Sigmoid colon (tissue), 7 donors: ENCODE measurements around the gene ADA. TPM values are rescaled to one million over a fixed set of nuclear protein-coding genes. Genes with fewer than 3 reads are reported as not detected.

Experiments used
- DNase-seq: peaks from one replicate; pipeline ENCODE4 v3.0.0-alpha.2; 2019
- H3K27ac ChIP-seq, 4 donors: fragments of 200-600 bp; sonication (generic); one replicate each; pipeline ENCODE4 v1.5.1; 2016 to 2019; ENCODE audit warnings: mild to moderate bottlenecking in 1 of 4
- H3K27me3 ChIP-seq, 3 donors: fragments of 200-600 bp; sonication (generic); one replicate each; pipeline ENCODE4 v1.5.1; 2019; ENCODE audit warnings: mild to moderate bottlenecking in 1 of 3
- H3K36me3 ChIP-seq, 4 donors: fragments of 200-600 bp; sonication (generic); one replicate each; pipeline ENCODE4 v1.5.1; 2016 to 2019
- H3K4me1 ChIP-seq, 4 donors: fragments of 200-600 bp; sonication (generic); one replicate each; pipeline ENCODE4 v1.5.1; 2017 to 2019
- H3K4me3 ChIP-seq, 4 donors: fragments of 200-600 bp; sonication (generic); one replicate each; pipeline ENCODE4 v1.5.1; 2017 to 2019; ENCODE audit warnings: mild to moderate bottlenecking in 2 of 4, moderate library complexity in 1 of 4
- H3K9me3 ChIP-seq, 4 donors: fragments of 200-600 bp in 3 of 4; sonication (generic) in 3 of 4; one replicate each; pipeline versions ENCODE4 v1.5.1 to v1.6.1; 2013 to 2019
- CTCF ChIP-seq, 4 experiments: fragments of 450-650 bp in 3 of 4; fragments of 200-600 bp in 1 of 4; IDR thresholded peaks; one replicate each; pipeline ENCODE4 v1.5.1; 2016 to 2019; ENCODE audit warnings: antibody characterized with exemption in 4 of 4, mild to moderate bottlenecking in 3 of 4, moderate library complexity in 2 of 4
- EP300 ChIP-seq, 4 donors: sonication (generic); formaldehyde crosslinking; IDR thresholded peaks; one replicate each; pipeline ENCODE4 v1.6.1; 2017; ENCODE audit warnings: antibody characterized with exemption in 4 of 4
- POLR2A ChIP-seq, 2 donors: fragments of 450-650 bp; IDR thresholded peaks; one replicate each; pipeline ENCODE4 v1.6.1; 2016; ENCODE audit warnings: antibody characterized with exemption in 2 of 2, mild to moderate bottlenecking in 2 of 2, moderate library complexity in 2 of 2
- POLR2AphosphoS5 ChIP-seq, 4 donors: sonication (generic); formaldehyde crosslinking; IDR thresholded peaks; one replicate each; pipeline ENCODE4 v1.6.1; 2017; ENCODE audit warnings: antibody characterized with exemption in 4 of 4
- WGBS, 2 donors: extraction: QIAGEN DNeasy Blood & Tissue Kit; methylation state at CpG; one replicate each; pipeline ENCODE4 v1.1.7; 2013; 5-methylcytosine and 5-hydroxymethylcytosine counted together
- intact Hi-C: fragments of 100-400 bp; cut with DNase I; formaldehyde crosslinking; loops from one replicate; pipeline ENCODE4 v1.15.1; 2023
- polyA plus RNA-seq, 3 donors: library from polyadenylated mRNA; stranded (reverse); fragments of 200-250 nt; gene quantifications; one replicate each; pipeline ENCODE4 v1.2.3, GENCODE V29; 2013
- total RNA-seq, 4 donors: library from RNA; depleted of rRNA; stranded (reverse); fragments of >200 nt; gene quantifications; one replicate each; pipeline ENCODE4 v1.1.0, GENCODE V29; 2016
- donor health status: healthy with polysubstance abuse.
- donor health status: Bipolar disorder and iron deficiency.
- donor health status: healthy.

Gene ADA
- total and polyA plus RNA-seq, 7 donors, result 2.5 to 17.1 (median 11.1) TPM

GRCh38 chr20:44635877-44636276 is 15.6 kb downstream of the ADA start:
- Histone ChIP-seq H3K27ac (no peak overlapping the region), H3K4me3 (no peak overlapping the region), H3K36me3 (peaks cover 0 to 7% (median 0%) of the 10 kb centered on the region in 4 donors), H3K27me3 (no peaks in the 10 kb centered on the region), H3K9me3 (no peaks in the 10 kb centered on the region), H3K4me1 (peaks cover 0 to 10% (median 8%) of the 10 kb centered on the region in 4 donors)
- DNase-seq, result no peak
- TF ChIP-seq EP300 (IDR thresholded peaks at IDR 0.05), result no peak
- TF ChIP-seq POLR2AphosphoS5 (IDR thresholded peaks at IDR 0.05), result no peak
- TF ChIP-seq CTCF (IDR thresholded peaks at IDR 0.05), result no peak
- WGBS, 2 donors, result 90 to 92% methylated on average over 4 of the region's 4 CpGs
- intact Hi-C loops, result no loop called here

GRCh38 chr20:44633872-44634600 is 17.5 kb downstream of the ADA start:
- peaks cover 0 to 10% (median 8%) of the 10 kb centered on the region in 4 donors for H3K4me1 ChIP-seq
- H3K27ac ChIP-seq, result peak overlapping the region in 3 of 4 donors; percentile 20 to 69 (median 39)

GRCh38 chr20:44633187-44633810 is 18.2 kb downstream of the ADA start:
- no peak overlapping the region for H3K4me3 ChIP-seq
- WGBS, 2 donors, result 81 to 83% methylated on average over 3 of the region's 3 CpGs
- intact Hi-C loops, result no loop called here
- peak overlapping the region in 3 of 4 donors; percentile 20 to 69 (median 39) for H3K27ac ChIP-seq
- no peaks in the 10 kb centered on the region for H3K9me3 ChIP-seq
- H3K27me3 ChIP-seq, result no peaks in the 10 kb centered on the region
- TF ChIP-seq CTCF (IDR thresholded peaks at IDR 0.05), result no peak
- no peak for TF ChIP-seq EP300 (IDR thresholded peaks at IDR 0.05)
- TF ChIP-seq POLR2AphosphoS5 (IDR thresholded peaks at IDR 0.05), result no peak
- TF ChIP-seq POLR2A (IDR thresholded peaks at IDR 0.05), result no peak
- no peak for DNase-seq
- peaks cover 0 to 7% (median 0%) of the 10 kb centered on the region in 4 donors for H3K36me3 ChIP-seq
- peaks cover 0 to 10% (median 8%) of the 10 kb centered on the region in 4 donors for H3K4me1 ChIP-seq

More at GRCh38 chr20:44633872-44634600, 17.5 kb downstream of the ADA start:
- WGBS, 2 donors, result 86 to 89% methylated on average over 18 of the region's 18 CpGs
- H3K36me3 ChIP-seq, result peaks cover 0 to 7% (median 0%) of the 10 kb centered on the region in 4 donors
- H3K4me3 ChIP-seq, result no peak overlapping the region
- H3K9me3 ChIP-seq, result no peaks in the 10 kb centered on the region
- no peaks in the 10 kb centered on the region for H3K27me3 ChIP-seq
- no peak for TF ChIP-seq POLR2AphosphoS5 (IDR thresholded peaks at IDR 0.05)
- no peak for TF ChIP-seq POLR2A (IDR thresholded peaks at IDR 0.05)
- TF ChIP-seq CTCF (IDR thresholded peaks at IDR 0.05), result no peak
- TF ChIP-seq EP300 (IDR thresholded peaks at IDR 0.05), result no peak
- intact Hi-C loops, result no loop called here
- DNase-seq, result no peak

- intact Hi-C loops, result no loop called here
- Histone ChIP-seq H3K9me3 (no peaks in the 10 kb centered on the region), H3K4me3 (no peak overlapping the region), H3K27ac (no peak overlapping the region), H3K36me3 (peaks cover 0 to 7% (median 0%) of the 10 kb centered on the region in 4 donors), H3K27me3 (no peaks in the 10 kb centered on the region), H3K4me1 (peaks cover 0 to 10% (median 8%) of the 10 kb centered on the region in 4 donors)
- WGBS, 2 donors, result 77 to 87% methylated on average over 8 of the region's 8 CpGs
- DNase-seq, result no peak
- TF ChIP-seq EP300 (IDR thresholded peaks at IDR 0.05) (no peak), POLR2AphosphoS5 (IDR thresholded peaks at IDR 0.05) (no peak), CTCF (IDR thresholded peaks at IDR 0.05) (no peak), POLR2A (IDR thresholded peaks at IDR 0.05) (no peak)
Observed at GRCh38 chr20:44632103-44632752, 19.3 kb downstream of the ADA start.
